ENCODE data around the gene DEPDC5.
"Not testable (repeated sequence)": the region's sequence is repeated elsewhere in the genome, so short reads cannot be mapped to it uniquely, and the experiment has no call there.

Gene DEPDC5

GRCh38 chr22:31749636-31750364, 4.0 kb upstream of the DEPDC5 start, which contains the start of gene PRR14L:
Gene PRR14L (minus strand): TSS chr22:31750132. CDS start chr22:31738860, 11,272 bp downstream.
- peak; percentile 97 for DNase-seq

- no peak for DNase-seq
Observed at GRCh38 chr22:31750365-31751284, 3.2 kb upstream of the DEPDC5 start.

DNA sequence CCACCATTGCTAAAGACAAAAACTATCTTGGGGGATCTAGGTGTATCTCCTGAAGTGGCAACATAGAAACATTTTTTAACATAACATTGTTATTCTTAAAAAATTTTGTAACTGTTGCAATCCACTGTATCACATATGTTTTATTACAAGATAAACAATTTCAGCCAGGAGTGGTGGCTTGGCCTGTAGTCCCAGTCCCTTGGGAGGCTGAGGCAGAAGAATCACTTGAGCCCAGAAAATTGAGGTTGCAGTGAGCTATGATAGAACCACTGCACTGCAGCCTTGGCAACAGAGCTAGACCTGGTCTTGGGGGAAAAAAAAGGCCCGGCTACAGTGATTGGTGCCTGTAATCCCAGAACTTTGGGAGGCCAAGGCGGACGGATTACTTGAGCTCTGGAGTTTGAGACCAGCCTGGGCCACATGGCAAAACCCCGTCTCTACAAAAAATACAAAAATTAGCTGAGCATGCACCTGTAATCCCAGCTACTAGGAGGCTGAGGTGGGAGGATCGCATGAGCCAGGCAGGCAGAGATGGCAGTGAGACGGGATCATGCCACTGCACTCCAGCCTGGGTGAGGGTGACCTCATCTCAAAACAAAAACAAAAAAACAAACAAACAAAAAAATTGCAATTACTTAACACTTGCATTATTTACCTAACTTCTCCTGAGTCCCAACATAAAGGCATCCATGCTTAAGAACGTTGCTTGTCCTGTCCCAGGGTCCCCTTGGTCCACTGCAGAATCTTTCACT, 1.5 kb upstream of the DEPDC5 start:
- DNase-seq = no peak

GRCh38 chr22:31753005-31753633, 700 bp upstream of the DEPDC5 start:
- no peak for DNase-seq

- DNase-seq = no peak
Observed at GRCh38 chr22:31754813-31755212, 994 bp downstream of the DEPDC5 start.

GRCh38 chr22:31757265-31757664, 3.4 kb downstream of the DEPDC5 start:
- DNase-seq = no peak

DNA sequence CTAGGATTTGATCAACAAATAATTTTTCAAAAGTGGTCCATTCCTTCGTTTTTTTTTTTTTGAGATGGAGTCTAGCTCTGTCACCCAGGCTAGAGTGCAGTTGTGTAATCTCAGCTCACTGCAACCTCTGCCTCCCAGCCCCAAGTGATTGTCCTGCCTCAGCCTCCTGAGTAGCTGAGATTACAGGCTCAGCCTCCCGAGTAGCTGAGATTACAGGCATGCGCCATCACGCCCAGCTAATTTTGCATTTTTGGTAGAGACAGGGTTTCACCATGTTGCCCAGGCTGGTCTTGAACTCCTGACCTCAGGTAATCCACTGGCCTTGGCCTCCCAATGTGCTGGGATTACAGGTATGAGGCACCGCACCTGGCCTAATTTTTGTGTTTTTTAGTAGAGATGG, 5.0 kb downstream of the DEPDC5 start:
- DNase-seq = not testable (repeated sequence)

- DNase-seq = no peak
Observed at GRCh38 chr22:31764785-31765184, 11.0 kb downstream of the DEPDC5 start.

DNA sequence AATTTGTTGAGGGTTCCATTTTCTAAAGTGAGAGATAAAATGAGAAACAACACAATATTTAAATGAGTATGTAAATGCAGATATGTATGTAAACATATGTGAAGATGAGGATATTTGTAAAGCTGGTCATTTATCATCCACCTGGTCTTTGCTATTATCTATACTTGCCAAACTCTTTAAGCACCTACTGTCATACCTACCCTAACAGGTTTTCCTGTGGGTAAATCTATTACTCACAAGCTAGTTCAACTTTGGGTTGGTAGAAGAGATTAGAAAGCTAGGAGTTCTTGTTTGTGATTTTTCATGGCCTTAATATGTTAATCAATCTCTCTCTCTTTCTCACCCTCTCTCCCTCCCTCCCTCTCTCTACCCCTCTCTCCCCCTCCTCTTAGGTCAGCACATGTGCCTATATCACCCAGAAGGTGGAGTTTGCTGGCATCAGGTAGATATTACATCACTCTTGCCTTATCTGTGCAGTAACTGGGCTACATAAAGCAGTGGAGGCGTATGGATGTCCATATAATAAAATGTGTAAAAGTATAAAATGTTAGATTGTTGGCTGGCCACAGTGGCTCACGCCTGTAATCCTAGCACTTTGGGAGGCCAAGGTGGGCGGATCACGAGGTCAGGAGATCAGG, 14.7 kb downstream of the DEPDC5 start:
- no peak for DNase-seq

DNA sequence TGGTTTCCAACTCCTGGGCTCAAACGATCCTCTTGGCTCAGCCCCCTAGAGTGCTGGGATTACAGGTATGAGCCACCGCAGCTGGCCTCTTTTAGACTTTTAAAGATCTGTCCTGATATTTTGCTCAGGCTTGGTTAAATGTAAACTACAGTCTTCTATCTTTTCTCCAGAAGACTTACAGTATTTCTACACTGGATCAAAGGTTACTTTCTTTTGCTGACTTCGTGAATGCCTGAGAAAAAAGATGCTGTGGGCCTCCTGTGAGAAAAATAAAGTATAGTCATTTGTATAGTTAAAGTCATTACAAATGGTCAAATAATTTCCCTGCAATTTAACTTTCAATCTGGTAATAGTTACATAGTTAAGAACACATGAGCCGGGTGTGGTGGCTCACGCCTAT, 19.6 kb downstream of the DEPDC5 start:
- no peak for DNase-seq

- DNase-seq = no peak
Observed at GRCh38 chr22:31776231-31776630, 22.4 kb downstream of the DEPDC5 start.

- no peak for DNase-seq
Observed at GRCh38 chr22:31789803-31790202, 36.0 kb downstream of the DEPDC5 start.

- no peak for DNase-seq
Observed at GRCh38 chr22:31790240-31790639, 36.4 kb downstream of the DEPDC5 start.

DNA sequence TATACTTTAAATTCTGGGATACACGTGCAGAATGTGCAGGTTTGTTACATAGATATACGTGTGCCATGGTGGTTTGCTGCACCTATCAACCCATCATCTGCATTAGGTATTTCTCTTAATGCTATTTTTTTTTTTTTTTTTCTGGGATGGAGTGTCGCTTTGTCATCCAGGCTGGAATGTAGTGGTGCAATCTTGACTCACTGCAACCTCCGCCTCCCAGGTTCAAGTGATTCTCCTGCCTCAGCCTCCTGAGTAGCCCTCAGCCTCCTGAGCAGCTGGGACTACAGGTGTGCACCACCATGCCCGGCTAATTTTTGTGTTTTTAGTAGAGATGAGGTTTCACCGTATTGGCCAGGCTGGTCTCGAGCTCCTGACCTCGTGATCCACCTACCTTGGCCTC, 45.5 kb downstream of the DEPDC5 start:
- not testable (repeated sequence) for DNase-seq

DNA sequence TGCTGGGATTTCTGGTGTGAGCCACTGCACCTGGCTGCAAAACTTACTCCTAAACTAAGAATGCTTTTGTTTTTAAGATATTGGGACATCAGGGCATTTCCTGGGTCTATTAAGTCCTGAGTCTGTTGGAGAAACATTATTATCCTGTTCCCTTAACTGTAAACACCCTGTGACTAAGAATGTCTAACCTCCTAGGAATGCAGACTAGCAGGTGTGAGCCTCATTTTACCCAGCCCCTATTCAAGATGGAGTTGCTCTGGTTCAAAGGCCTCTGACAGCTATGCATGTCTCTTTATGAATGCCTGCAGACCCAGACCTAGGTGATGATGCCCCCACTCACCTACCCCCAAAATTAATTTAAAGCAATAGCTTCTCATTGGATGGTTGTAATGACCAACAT, 46.2 kb downstream of the DEPDC5 start:
- no peak for DNase-seq

GRCh38 chr22:31800861-31801260, 47.0 kb downstream of the DEPDC5 start:
- DNase-seq = not testable (repeated sequence)

DNA sequence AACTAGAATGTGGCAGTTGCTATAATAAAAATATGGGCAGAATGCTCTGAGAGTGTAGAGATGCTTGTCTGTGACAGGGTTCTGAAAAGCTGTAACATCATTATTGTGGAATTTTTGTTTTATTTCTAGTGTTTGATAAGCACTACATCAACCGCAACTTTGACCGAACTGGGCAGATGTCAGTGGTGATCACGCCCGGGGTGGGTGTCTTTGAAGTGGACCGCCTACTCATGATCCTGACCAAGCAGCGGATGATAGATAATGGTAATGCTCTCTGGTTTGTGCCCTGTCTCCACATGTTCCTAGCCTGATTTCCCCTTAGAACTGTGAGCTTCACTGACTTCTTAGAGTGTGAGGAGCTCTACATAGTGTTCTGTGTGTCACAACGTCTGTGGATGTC, 48.8 kb downstream of the DEPDC5 start:
- DNase-seq = no peak

DNA sequence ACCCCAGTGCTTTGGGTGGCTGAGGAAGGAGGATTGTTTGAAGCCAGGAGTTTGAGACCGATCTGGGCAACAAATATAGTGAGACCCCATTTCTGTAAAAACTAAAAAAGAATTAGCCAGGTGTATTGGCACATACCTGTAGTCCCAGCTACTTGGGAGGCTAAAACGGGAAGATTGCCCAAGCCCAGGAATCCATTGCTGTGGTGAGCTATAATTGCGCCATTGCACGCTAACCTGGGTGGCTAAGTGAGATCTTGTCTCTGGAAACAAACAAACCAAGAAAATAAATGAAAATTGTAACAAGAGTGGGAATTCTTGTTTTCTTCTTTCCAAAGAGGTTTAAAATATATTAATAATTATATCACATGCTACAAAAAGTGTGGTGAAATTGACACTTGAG, 52.9 kb downstream of the DEPDC5 start:
- no peak for DNase-seq

GRCh38 chr22:31812977-31813605, 59.3 kb downstream of the DEPDC5 start:
- DNase-seq = no peak

- not testable (repeated sequence) for DNase-seq
Observed at GRCh38 chr22:31813898-31814297, 60.1 kb downstream of the DEPDC5 start.

GRCh38 chr22:31814942-31815341, 61.1 kb downstream of the DEPDC5 start:
- DNase-seq = no peak

GRCh38 chr22:31815383-31815814, 61.6 kb downstream of the DEPDC5 start:
- DNase-seq = not testable (repeated sequence)

Data from CD4-positive, alpha-beta T cell treated with Interleukin-21 for 1 hour (primary cell).